ENCODE results near the gene CLK2. TPM values are rescaled to one million over a fixed set of nuclear protein-coding genes. Genes with fewer than 3 reads are reported as not detected.
"Not testable (repeated sequence)": the region's sequence is repeated elsewhere in the genome, so short reads cannot be mapped to it uniquely, and the experiment has no call there.

CLK2 gene
- total RNA-seq, 4 donors from 2014 or later: 16.9 to 41.3 (median 32.7) TPM

GRCh38 chr1:155242805-155243358 lies 30.4 kb downstream of the CLK2 start:
- TF ChIP-seq CTCF (IDR thresholded peaks at IDR 0.05): no peak
- no peak for DNase-seq (ENCODE audit: low spot score)
- no peak for ATAC-seq (ENCODE audit: low FRiP score)

GRCh38 chr1:155241841-155242264 lies 31.5 kb downstream of the CLK2 start:
- TF ChIP-seq CTCF (IDR thresholded peaks at IDR 0.05): no peak
- ATAC-seq (ENCODE audit: low FRiP score): no peak
- no peak for DNase-seq (ENCODE audit: low spot score)

DNA sequence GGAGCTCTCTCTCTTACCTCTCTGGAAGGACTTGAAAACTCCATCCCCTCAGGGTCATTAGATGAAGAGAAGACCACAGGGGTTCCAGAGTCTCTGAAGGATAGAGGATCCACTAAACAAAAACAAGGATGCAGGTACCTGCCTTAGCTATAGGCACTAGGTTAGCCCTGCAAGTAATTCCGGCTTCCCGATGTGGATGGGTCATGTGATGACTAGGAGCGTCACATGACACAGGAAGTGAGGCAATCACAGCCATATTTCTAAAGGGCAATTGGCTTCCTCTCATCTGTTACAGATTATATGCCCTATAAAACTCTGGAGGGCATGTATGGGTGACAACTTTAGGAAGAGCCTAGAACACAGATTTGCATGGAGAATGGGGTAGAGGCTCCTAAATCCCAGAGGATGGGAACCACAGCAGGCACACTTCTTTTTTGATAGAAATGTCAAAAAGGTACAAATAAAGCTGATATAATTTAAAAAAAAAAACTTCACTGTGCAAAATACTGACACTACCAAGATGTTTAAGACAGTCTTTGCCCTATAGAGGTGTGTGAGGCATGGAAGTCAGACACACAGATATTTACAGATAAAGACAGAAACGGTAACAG lies 32.1 kb downstream of the CLK2 start:
- no peak for TF ChIP-seq CTCF (IDR thresholded peaks at IDR 0.05)
- no peak for ATAC-seq (ENCODE audit: low FRiP score)
- peak; percentile 75 for DNase-seq (ENCODE audit: low spot score)

DNA sequence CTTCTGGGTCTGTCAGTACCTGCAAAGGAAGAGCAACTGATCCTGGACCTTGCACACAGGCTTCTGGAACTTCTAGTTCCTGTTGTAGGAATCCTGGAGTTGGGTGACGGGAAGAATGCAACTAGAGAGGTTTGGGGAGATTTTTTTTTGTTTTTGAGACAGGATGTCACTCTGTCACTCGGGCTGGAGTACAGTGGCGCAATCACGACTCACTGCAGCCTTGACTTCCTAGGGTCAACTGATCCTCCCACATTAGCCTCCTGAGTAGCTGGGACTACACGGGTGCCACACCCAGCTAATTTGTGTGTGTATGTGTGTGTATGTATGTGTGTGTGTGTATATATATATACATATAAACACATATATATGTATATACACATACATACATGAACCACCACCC lies 36.9 kb downstream of the CLK2 start:
- ATAC-seq (ENCODE audit: low FRiP score): no peak
- DNase-seq (ENCODE audit: low spot score): no peak
- TF ChIP-seq CTCF (IDR thresholded peaks at IDR 0.05): no peak

DNA sequence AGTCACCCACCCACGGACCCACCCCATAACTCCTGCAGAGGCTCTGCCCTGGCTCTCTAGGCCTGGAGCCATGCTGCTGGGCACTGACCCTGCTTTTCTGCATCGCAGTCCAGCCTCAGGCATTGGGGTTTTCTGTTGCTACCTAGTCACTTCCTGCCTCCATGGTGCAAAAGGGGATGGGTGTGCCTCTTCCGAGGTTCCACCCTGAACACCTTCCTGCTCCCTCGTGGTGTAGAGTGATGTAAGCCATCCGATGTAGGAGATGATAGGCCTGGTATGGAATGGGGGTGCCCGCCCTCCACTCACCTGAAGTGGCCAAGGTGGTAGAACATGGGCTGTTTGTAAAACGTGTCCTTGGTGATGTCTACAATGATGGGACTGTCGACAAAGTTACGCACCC lies 37.9 kb downstream of the CLK2 start:
- ATAC-seq (ENCODE audit: low FRiP score): not testable (repeated sequence)

GRCh38 chr1:155233502-155233901 lies 39.8 kb downstream of the CLK2 start:
- DNase-seq (ENCODE audit: low spot score); ATAC-seq (ENCODE audit: low FRiP score): not testable (repeated sequence)

More for the DNA sequence above, 37.9 kb downstream of the CLK2 start:
- DNase-seq (ENCODE audit: low spot score): not testable (repeated sequence)

- not testable (repeated sequence) for ATAC-seq (ENCODE audit: low FRiP score); DNase-seq (ENCODE audit: low spot score)
These were observed 41.0 kb downstream of the CLK2 start for GRCh38 chr1:155232001-155232978.

GRCh38 chr1:155231302-155231701 lies 42.0 kb downstream of the CLK2 start:
- not testable (repeated sequence) for ATAC-seq (ENCODE audit: low FRiP score); DNase-seq (ENCODE audit: low spot score)

DNA sequence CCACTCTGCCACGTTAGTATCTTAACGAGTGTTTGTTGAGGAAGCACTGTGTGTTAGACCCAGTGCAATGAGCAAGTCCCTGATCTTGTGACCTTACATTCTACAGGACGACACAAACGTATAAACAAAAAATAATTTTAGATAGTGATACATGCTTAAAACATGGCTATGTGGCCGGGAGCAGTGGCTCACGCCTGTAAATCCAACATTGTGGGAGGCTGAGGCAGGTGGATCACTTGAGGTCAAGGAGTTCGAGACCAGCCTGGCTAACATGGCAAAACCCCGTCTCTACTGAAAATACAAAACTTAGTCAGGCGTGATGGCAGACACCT lies 45.2 kb downstream of the CLK2 start:
- TF ChIP-seq CTCF (IDR thresholded peaks at IDR 0.05): no peak
- no peak for ATAC-seq (ENCODE audit: low FRiP score)
- no peak for DNase-seq (ENCODE audit: low spot score)
